Transverse colon (tissue), 3 donors: ENCODE data around the gene BAZ2A.

Experiments
- EP300 ChIP-seq: sonication (generic); formaldehyde crosslinking; IDR thresholded peaks from one replicate; pipeline ENCODE4 v1.6.1; 2017; ENCODE audit warnings: antibody characterized with exemption, low read depth
- POLR2A ChIP-seq: fragments of 450-650 bp; IDR thresholded peaks from one replicate; pipeline ENCODE4 v1.6.1; 2016; ENCODE audit warnings: antibody characterized with exemption, mild to moderate bottlenecking, moderate library complexity
- TF ChIP-seq, protein P1 (sequence below), 5 experiments: fragments of 200-600 bp in 3 of 5; fragments of 450-650 bp in 2 of 5; sonication (generic) in 3 of 5; IDR thresholded peaks; 1 replicate in 2 of 5; 2 replicates in 3 of 5; pipeline ENCODE4 v1.5.1; 2016 to 2017; ENCODE audit warnings: antibody characterized with exemption in 5 of 5, inconsistent platforms in 3 of 5, mild to moderate bottlenecking in 2 of 5, moderate library complexity in 1 of 5

DNA sequence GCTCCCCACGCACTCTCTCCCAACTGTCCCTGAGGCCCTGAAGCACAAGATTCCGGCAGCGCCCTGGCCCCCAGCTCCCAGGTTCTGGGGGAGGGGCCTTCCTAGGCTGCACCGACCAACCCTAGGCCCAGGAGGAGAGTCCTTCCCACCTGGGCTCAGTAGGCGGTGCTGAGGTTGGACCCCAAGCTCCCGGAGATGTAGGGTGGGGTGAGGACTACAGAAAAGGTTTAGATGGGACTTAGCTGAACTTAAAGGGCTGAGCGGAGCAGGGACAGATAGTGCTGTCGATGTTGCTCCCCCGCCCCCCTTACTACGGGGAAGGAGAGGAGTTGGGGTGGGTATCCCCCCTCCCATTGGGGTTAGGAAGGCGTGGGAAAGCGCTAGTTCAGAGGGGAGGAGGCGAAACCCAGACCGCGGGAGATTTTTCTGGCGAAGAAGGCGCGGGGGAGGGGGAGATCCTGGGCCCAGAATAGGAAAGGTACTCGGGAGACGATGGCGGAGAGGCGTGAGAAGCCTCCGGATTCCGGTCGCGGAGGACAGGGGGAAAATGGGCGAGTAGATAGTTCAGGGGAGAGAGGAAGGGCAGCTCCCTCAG is 4.2 kb upstream of the BAZ2A start:
- no peak for TF ChIP-seq EP300
- TF ChIP-seq POLR2A = peak; percentile 44
- TF ChIP-seq, protein P1, sequence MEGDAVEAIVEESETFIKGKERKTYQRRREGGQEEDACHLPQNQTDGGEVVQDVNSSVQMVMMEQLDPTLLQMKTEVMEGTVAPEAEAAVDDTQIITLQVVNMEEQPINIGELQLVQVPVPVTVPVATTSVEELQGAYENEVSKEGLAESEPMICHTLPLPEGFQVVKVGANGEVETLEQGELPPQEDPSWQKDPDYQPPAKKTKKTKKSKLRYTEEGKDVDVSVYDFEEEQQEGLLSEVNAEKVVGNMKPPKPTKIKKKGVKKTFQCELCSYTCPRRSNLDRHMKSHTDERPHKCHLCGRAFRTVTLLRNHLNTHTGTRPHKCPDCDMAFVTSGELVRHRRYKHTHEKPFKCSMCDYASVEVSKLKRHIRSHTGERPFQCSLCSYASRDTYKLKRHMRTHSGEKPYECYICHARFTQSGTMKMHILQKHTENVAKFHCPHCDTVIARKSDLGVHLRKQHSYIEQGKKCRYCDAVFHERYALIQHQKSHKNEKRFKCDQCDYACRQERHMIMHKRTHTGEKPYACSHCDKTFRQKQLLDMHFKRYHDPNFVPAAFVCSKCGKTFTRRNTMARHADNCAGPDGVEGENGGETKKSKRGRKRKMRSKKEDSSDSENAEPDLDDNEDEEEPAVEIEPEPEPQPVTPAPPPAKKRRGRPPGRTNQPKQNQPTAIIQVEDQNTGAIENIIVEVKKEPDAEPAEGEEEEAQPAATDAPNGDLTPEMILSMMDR (IDR thresholded peaks at IDR 0.05) = no peak
